Stimulated activated CD8-positive, alpha-beta memory T cell treated with anti-CD3 and anti-CD28 coated beads, Interleukin-12 subunit alpha, Interleukin-12 subunit beta, amount 100 ng/mL, for 4 hours (primary cell): ENCODE data around the gene FOCAD.

Source experiments
- DNase-seq: peaks from one replicate; pipeline ENCODE4 v3.0.0-alpha.2; 2020; ENCODE audit warnings: low read depth

Gene FOCAD

GRCh38 chr9:20683351-20684034, 566 bp upstream of the FOCAD start:
- DNase-seq = peak; percentile 8

DNA sequence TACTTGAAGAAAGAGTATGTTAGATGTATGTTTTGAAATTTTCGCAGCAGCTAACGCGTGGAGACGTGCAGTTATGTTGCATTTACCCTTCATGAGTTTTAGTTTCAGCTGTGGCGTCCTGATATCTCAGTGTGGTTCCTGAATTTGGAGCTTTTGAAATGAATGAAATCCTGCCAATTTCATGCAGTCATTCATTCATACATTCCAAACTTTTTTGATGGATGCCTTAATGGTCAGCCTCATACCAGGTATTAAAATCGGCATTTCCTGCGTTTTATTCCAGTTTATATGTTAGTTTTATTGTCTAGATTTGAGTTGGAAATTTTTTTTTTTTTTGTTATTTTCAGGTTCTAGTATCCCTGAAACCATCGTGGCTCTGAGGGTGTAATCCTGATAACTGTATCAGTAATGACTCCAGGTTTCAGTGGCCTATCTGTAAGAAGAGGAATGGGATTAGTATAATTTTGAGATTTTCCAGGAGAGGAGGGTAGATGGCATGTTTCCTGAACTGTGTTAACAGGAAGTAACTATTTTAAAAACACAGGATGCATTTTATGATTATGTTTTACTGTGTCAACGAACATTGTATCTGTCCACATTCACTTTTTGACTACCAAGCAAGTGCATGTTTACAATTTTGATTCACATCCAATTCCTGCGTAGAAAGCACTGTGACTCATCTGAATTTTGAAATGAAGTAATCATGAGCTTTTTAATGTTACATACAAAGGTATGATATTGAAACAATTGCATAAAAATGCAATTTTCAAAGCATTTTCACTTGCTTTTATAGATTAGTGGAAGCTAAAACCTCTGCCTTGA, 1.0 kb downstream of the FOCAD start:
- no peak for DNase-seq

DNA sequence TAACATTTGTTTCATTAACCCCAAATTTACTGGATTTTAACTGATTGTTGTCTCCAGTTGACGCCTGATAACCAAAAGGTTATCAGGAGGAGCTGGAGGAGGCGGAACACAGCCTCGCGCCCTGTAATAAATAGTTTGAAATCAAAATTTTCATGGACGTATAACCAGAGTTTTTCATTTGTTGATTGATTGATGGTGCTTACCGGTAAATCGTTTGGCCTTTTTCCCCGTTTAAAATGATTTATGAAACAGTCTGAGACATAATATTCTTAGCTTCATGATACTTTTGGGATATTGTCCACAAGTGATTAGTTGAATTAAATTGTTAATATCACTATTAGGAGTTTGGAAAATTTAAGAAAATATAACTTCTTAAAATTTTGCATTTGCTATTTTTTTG, 1.7 kb downstream of the FOCAD start:
- no peak for DNase-seq

DNA sequence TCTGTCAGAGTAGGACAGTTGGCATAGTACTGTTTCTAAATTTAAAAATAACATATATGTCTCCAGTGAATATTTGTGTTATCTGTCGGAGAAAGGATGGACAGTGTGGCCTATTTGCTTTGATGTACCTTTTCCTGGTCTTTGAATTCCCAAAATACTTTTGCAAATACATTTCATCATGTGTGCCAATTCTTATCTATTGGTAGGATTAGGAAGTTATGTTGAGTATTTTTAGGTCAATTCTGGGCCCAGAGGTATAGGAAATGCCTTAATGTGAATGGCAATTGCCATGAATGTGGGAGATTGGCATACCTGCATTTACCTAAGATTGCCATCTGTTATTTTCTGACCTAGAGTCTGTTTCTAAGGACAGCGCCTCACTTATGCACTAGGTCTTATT, 5.8 kb downstream of the FOCAD start:
- DNase-seq = no peak

GRCh38 chr9:20692554-20692953, 8.5 kb downstream of the FOCAD start:
- DNase-seq = no peak

- DNase-seq = no peak
These were observed 9.0 kb downstream of the FOCAD start for GRCh38 chr9:20693068-20693467.

DNA sequence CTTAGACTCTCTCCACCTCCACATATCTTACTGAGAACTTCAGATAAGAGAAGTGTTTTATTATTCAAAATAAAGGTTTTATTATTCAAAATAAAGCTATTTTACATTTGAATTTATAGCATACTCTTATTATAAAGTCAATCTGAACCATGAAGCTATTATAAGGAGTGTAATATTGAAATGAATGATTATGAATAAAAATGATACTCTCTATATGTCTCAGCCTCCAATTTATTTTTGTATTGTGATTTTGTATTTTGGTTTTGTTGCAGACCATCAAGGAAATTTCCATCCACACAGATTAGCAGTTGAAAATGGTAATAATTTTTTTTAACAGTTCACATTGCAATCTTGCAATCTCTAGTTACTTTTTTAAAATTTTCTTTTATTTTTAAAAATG, 10.2 kb downstream of the FOCAD start:
- no peak for DNase-seq

DNA sequence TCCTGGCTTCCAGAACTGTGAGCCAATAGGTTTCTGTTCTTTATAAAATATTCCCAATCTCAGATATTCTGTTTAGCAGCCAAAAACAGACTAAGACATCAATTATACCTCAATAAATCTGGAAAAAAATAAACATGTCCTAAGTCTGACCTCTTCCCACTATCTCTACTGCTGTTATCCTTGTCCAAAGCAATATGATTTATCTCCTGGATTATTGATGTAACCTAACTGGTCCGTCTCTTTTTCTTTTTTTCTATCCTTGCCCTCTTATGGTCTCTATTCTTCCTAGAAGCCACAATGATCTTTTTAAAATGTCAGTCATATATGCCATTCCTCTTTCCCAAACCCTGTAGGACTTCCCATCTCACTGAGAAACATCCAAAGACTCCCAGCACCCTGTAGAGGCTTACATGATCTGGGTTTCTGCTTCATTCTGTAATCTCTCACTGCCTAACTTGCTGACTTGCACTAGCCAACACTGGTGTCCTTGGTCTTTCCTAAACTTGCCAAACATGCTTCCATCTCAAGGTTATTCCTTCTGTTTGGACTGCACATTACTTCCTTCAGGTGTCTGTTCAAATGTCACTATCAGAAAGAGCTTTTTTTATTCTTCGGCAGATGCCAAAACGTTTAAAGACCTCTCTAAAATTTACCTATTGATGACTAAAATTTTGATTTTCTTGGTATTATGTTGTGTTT, 13.1 kb downstream of the FOCAD start:
- DNase-seq = no peak

GRCh38 chr9:20698782-20699181, 14.7 kb downstream of the FOCAD start:
- DNase-seq = no peak

GRCh38 chr9:20701060-20701459, 17.0 kb downstream of the FOCAD start:
- no peak for DNase-seq

GRCh38 chr9:20702570-20702969, 18.5 kb downstream of the FOCAD start:
- no peak for DNase-seq

DNA sequence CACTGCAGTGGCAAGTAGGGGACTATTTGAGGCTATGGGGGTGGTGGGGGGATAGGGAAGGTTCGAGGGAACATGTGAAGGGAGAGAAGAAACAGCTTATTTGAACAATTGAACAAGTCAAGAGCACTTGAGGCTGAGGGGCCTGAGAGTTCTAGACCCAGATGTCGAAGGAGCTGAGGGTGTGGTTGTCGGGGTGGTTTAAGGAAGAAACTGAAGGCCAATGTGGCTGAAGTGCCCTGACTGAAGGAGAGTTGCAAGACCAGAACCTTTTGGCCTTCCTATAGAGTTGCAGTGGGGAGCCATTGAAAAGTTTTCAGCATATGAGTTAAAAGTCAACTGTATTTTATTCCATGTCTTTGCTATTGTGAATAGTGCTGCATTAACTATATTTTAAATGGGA, 19.1 kb downstream of the FOCAD start:
- DNase-seq = no peak

GRCh38 chr9:20707708-20708107, 23.6 kb downstream of the FOCAD start:
- DNase-seq = no peak

DNA sequence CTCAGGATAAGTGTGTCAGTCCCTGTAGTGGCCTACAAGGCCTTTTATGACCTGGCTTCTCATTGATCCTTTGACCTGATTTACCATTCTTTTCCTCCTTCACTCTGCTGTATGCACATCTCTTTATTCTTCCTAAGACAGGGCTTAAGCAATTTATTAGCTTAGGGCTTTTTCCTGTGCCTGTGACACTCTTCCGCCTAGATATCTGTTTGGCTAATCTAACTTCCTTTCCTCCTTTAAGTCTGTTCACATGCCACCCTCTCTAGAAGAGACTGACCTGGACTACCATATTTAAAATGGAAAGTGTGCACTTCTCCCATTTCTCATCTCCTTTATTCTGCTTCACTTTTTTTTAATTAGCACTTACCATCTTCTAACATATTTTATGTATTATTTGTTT, 29.1 kb downstream of the FOCAD start:
- DNase-seq = no peak

DNA sequence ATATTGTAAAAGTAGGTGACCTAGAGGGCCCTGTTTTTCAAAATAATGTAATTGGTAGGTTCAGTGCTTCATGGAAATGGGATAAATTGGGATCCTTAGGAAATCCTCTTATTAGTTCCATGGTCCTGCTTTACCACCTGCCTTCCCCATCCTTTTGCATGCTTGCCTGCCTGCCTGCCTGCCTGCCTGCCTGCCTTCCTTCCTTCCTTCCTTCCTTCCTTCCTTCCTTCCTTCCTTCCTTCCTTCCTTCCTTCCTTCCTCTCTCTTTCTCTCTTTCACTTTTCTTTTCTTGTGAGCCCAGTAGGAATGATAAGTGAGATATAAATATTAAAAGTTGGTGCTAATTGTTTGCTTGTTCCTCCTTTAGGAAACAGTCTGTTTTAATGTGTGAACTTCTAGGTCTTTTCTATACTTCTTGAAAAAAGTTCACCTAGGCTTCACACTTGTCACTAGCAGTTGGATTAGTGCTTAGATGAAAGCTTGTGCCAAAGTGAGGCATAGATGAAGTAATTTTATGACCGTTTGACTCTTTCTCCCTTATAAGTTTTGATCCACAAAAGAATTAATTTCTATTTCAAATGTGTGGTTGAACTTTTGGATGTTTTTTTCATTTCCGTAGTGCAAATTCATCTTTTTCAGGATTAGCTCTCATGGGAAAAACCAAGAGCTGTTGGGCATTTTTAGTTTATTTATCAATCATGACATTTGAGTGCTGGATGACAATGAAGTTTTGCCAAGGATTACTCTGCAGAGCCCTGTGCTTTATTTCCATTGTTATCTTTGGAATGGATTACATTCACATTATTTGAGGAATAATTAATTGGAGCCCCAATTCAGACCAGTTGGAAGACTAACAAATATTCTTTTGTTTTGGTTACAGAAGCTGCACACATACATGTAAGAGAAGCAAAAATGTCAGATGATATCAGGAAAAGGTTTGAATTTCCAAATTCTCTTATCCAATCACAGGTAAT, 30.7 kb downstream of the FOCAD start:
- DNase-seq = no peak

DNA sequence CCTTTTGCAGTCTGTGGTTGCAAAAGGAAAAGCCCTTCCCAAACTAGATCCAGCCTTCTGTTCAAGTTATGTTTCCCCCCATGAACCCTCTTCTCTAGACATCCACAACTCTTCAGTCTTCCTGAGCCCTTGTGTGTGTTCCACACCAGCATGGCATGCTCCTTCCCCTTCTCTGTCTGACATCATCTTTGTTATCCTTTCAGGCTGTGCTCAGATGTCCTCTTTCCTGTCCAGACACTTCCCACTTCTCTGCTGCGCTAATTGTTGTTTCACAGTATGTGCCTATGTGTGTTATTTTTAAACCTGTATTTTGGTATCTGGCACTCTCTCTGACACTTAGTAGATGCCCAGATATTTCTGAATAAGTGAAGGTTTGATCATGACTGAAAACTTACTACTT, 38.2 kb downstream of the FOCAD start:
- no peak for DNase-seq

- no peak for DNase-seq
These were observed 41.6 kb downstream of the FOCAD start for GRCh38 chr9:20725675-20726074.

- no peak for DNase-seq
These were observed 42.1 kb downstream of the FOCAD start for GRCh38 chr9:20726144-20726543.

GRCh38 chr9:20728493-20729220, 44.6 kb downstream of the FOCAD start:
- DNase-seq = no peak

DNA sequence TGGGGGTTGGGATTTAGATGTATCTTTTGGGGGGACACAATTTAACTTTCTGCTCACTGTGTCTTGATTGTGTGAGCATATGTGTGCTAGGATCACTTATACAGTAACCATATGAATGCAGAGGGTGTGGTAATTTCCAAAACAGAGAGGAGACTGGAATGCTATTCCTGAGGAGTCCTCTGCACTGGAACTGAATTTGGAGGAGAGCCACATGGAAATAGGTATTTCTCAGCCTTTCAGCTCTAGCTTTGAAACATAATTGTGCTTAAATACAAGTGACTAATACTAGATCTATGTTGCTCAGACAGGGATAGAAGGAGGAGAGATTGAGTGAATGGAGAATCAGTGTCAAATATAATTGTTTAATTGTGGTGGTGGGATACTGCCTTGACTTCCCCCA, 45.5 kb downstream of the FOCAD start:
- no peak for DNase-seq

- DNase-seq = no peak
These were observed 48.1 kb downstream of the FOCAD start for GRCh38 chr9:20732118-20732517.
